ENCODE results near the gene TNFRSF4.

The TNFRSF4 gene

GRCh38 chr1:1254667-1254998 is 40.7 kb upstream of the TNFRSF4 start:
- no peak overlapping the region for H3K4me3 ChIP-seq (replicated peaks; ENCODE audit: insufficient read depth, low read length)
- no peak overlapping the region for H3K27ac ChIP-seq (replicated peaks)
- DNase-seq (ENCODE audit: low read depth in 1 of 2, low spot score in 1 of 2), result no peak
- TF ChIP-seq, protein P1, sequence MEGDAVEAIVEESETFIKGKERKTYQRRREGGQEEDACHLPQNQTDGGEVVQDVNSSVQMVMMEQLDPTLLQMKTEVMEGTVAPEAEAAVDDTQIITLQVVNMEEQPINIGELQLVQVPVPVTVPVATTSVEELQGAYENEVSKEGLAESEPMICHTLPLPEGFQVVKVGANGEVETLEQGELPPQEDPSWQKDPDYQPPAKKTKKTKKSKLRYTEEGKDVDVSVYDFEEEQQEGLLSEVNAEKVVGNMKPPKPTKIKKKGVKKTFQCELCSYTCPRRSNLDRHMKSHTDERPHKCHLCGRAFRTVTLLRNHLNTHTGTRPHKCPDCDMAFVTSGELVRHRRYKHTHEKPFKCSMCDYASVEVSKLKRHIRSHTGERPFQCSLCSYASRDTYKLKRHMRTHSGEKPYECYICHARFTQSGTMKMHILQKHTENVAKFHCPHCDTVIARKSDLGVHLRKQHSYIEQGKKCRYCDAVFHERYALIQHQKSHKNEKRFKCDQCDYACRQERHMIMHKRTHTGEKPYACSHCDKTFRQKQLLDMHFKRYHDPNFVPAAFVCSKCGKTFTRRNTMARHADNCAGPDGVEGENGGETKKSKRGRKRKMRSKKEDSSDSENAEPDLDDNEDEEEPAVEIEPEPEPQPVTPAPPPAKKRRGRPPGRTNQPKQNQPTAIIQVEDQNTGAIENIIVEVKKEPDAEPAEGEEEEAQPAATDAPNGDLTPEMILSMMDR (IDR thresholded peaks at IDR 0.05; ENCODE audit: insufficient read depth, low read length), result no peak
- TF ChIP-seq GABPA (IDR thresholded peaks at IDR 0.05; ENCODE audit: low read depth) (no peak), SPI1 (IDR thresholded peaks at IDR 0.05; ENCODE audit: borderline replicate concordance, low read depth) (no peak), POLR2AphosphoS5 (IDR thresholded peaks at IDR 0.05; ENCODE audit: low read depth) (no peak)
- TF ChIP-seq, protein P2, sequence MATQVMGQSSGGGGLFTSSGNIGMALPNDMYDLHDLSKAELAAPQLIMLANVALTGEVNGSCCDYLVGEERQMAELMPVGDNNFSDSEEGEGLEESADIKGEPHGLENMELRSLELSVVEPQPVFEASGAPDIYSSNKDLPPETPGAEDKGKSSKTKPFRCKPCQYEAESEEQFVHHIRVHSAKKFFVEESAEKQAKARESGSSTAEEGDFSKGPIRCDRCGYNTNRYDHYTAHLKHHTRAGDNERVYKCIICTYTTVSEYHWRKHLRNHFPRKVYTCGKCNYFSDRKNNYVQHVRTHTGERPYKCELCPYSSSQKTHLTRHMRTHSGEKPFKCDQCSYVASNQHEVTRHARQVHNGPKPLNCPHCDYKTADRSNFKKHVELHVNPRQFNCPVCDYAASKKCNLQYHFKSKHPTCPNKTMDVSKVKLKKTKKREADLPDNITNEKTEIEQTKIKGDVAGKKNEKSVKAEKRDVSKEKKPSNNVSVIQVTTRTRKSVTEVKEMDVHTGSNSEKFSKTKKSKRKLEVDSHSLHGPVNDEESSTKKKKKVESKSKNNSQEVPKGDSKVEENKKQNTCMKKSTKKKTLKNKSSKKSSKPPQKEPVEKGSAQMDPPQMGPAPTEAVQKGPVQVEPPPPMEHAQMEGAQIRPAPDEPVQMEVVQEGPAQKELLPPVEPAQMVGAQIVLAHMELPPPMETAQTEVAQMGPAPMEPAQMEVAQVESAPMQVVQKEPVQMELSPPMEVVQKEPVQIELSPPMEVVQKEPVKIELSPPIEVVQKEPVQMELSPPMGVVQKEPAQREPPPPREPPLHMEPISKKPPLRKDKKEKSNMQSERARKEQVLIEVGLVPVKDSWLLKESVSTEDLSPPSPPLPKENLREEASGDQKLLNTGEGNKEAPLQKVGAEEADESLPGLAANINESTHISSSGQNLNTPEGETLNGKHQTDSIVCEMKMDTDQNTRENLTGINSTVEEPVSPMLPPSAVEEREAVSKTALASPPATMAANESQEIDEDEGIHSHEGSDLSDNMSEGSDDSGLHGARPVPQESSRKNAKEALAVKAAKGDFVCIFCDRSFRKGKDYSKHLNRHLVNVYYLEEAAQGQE (IDR thresholded peaks at IDR 0.05; ENCODE audit: insufficient replicate concordance, low read depth), result no peak
- H3K27me3 ChIP-seq (ENCODE audit: insufficient read depth, poor library complexity, severe bottlenecking), result no peaks in the 10 kb centered on the region

GRCh38 chr1:1253972-1254666 is 40.2 kb upstream of the TNFRSF4 start:
- Histone ChIP-seq H3K27ac (replicated peaks) (no peak overlapping the region), H3K27me3 (ENCODE audit: insufficient read depth, poor library complexity, severe bottlenecking) (no peaks in the 10 kb centered on the region), H3K4me3 (replicated peaks; ENCODE audit: insufficient read depth, low read length) (no peak overlapping the region)
- TF ChIP-seq, protein P2 (IDR thresholded peaks at IDR 0.05; ENCODE audit: insufficient replicate concordance, low read depth), result no peak
- TF ChIP-seq SPI1 (IDR thresholded peaks at IDR 0.05; ENCODE audit: borderline replicate concordance, low read depth) (no peak), GABPA (IDR thresholded peaks at IDR 0.05; ENCODE audit: low read depth) (no peak), POLR2AphosphoS5 (IDR thresholded peaks at IDR 0.05; ENCODE audit: low read depth) (no peak)
- TF ChIP-seq, protein P1 (IDR thresholded peaks at IDR 0.05; ENCODE audit: insufficient read depth, low read length), result no peak
- DNase-seq (ENCODE audit: low read depth in 1 of 2, low spot score in 1 of 2), result no peak

GRCh38 chr1:1253314-1253713 is 39.4 kb upstream of the TNFRSF4 start:
- no peak for DNase-seq (ENCODE audit: low read depth in 1 of 2, low spot score in 1 of 2)
- Histone ChIP-seq H3K27ac (replicated peaks) (no peak overlapping the region), H3K27me3 (ENCODE audit: insufficient read depth, poor library complexity, severe bottlenecking) (no peaks in the 10 kb centered on the region), H3K4me3 (replicated peaks; ENCODE audit: insufficient read depth, low read length) (no peak overlapping the region)
- TF ChIP-seq SPI1 (IDR thresholded peaks at IDR 0.05; ENCODE audit: borderline replicate concordance, low read depth), result no peak
- TF ChIP-seq GABPA (IDR thresholded peaks at IDR 0.05; ENCODE audit: low read depth), result no peak
- TF ChIP-seq, protein P1 (IDR thresholded peaks at IDR 0.05; ENCODE audit: insufficient read depth, low read length), result no peak
- TF ChIP-seq, protein P2 (IDR thresholded peaks at IDR 0.05; ENCODE audit: insufficient replicate concordance, low read depth), result no peak
- TF ChIP-seq POLR2AphosphoS5 (IDR thresholded peaks at IDR 0.05; ENCODE audit: low read depth), result no peak

All from HL-60 (cell line).